Measurements from ENCODE around the gene BANP. TPM values are rescaled to one million over a fixed set of nuclear protein-coding genes. Genes with fewer than 3 reads are reported as not detected.
A peak's percentile ranks its signal among the peaks of the same experiment; 100 is the strongest.
"Not testable (repeated sequence)": the region's sequence is repeated elsewhere in the genome, so short reads cannot be mapped to it uniquely, and the experiment has no call there.

BANP gene
- total RNA-seq, 1 donor from 2014 or later, result 28.2 TPM

DNA sequence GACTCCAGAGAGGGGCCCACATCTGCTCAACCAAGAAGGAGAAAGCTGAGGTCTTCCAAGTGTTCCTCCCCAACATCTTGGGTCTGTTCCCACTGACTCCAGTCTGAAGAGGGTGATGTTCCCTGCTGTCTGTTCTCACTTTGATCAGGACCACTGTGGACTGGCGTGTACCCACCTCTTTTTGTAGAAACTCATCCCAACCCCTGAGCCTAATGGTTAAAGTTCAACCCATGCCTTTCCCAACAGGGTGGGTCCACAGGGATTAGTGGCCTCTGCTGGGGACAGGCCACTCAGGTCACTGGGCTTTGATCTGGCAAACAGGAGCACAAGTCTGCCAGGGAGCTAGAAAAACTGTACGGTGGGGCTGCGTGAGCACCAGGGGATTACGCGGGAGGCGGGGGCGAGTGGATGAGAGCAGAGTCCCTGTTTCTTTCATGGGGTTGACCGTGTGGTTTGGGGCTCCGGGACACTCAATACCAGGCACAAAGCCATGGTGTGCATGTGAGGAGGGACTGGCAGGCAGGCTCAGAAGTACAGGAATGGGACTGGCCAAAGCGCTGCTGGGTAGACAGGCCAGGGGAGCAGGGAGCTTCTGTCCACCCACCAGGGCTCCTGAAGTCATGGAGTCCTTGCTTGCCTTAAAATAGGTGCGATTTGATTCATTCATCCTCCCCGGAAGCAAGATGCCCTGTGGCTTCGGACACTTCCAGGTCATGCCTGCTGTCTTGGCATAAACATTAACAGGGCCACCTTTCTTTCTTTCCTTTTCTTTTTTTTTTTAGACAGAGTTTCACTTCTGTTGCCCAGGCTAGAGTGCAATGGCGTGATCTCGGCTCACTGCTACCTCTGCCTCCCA lies 14.6 kb upstream of the BANP start, which contains the start of gene CA5A:
CA5A (minus strand) TSS at position 155 of the 856 bp plus-strand sequence; CDS start at position 76, 79 bp downstream.
- Histone ChIP-seq H3K36me3 (ENCODE audit: control insufficient read depth in 3 of 3, insufficient read depth in 3 of 3, low read length in 3 of 3) (no peaks in the 10 kb centered on the region), H3K4me1 (ENCODE audit: control insufficient read depth in 3 of 3, insufficient read depth in 3 of 3, low read length in 3 of 3) (no peaks in the 10 kb centered on the region), H3K9me3 (ENCODE audit: control insufficient read depth in 3 of 3, low read length in 3 of 3) (no peaks in the 10 kb centered on the region), H3K4me3 (ENCODE audit: low read length in 3 of 3) (no peak within 1 kb of the TSS), H3K27me3 (ENCODE audit: control insufficient read depth in 3 of 3, insufficient read depth in 3 of 3, low read length in 3 of 3) (peaks cover 0 to 2% (median 0%) of the 10 kb centered on the region in 3 donors), H3K27ac (ENCODE audit: low read depth, low read length) (no peak within 1 kb of the TSS), H3K9ac (ENCODE audit: low read depth in 1 of 3, low read length in 3 of 3) (no peak within 1 kb of the TSS)

DNA sequence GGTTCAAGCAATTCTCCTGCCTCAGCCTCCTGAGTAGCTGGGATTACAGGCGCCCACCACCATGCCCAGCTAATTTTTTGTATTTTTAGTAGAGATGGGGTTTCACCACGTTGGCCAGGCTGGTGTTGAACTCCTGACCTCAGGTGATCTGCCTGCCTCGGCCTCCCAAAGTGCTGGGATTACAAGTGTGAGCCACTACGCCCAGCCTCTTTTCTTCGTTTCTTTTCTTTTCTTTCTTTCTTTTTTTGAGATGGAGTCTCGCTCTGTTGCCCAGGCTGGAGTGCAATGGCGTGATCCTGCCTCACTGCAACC lies 14.0 kb upstream of the BANP start:
- not testable (repeated sequence) for H3K27ac ChIP-seq (ENCODE audit: low read depth, low read length)

DNA sequence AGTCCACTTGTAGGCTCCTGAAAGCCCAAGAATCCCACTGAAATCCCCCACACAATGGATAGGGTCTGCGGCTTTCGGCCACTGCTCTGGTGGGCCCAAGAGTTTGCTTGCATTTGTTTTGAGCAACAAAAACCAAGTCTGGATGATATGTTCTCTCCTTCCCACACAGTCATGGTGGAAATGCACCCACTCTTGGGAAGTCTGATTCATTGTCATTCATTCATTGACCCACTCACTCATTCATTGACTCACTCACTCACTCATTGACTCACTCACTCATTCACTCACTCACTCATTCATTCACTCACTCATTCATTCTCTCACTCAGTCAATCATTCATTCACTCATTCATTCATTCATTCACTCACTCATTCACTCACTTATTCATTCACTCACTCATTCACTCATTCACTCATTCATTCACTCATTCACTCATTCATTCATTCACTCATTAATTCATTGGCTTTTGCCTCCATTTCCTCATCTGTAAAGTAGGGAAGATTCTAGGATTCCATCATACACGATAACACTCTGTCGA lies 12.8 kb upstream of the BANP start:
- Histone ChIP-seq H3K36me3 (ENCODE audit: control insufficient read depth in 3 of 3, insufficient read depth in 3 of 3, low read length in 3 of 3) (no peaks in the 10 kb centered on the region), H3K27me3 (ENCODE audit: control insufficient read depth in 3 of 3, insufficient read depth in 3 of 3, low read length in 3 of 3) (peaks cover 0 to 2% (median 0%) of the 10 kb centered on the region in 3 donors)

More for the DNA sequence above, 14.0 kb upstream of the BANP start:
- H3K36me3 ChIP-seq (ENCODE audit: control insufficient read depth in 3 of 3, insufficient read depth in 3 of 3, low read length in 3 of 3); H3K9me3 ChIP-seq (ENCODE audit: control insufficient read depth in 3 of 3, low read length in 3 of 3); H3K9ac ChIP-seq (ENCODE audit: low read depth in 1 of 3, low read length in 3 of 3); H3K4me3 ChIP-seq (ENCODE audit: low read length in 3 of 3); H3K4me1 ChIP-seq (ENCODE audit: control insufficient read depth in 3 of 3, insufficient read depth in 3 of 3, low read length in 3 of 3); H3K27me3 ChIP-seq (ENCODE audit: control insufficient read depth in 3 of 3, insufficient read depth in 3 of 3, low read length in 3 of 3): not testable (repeated sequence)

DNA sequence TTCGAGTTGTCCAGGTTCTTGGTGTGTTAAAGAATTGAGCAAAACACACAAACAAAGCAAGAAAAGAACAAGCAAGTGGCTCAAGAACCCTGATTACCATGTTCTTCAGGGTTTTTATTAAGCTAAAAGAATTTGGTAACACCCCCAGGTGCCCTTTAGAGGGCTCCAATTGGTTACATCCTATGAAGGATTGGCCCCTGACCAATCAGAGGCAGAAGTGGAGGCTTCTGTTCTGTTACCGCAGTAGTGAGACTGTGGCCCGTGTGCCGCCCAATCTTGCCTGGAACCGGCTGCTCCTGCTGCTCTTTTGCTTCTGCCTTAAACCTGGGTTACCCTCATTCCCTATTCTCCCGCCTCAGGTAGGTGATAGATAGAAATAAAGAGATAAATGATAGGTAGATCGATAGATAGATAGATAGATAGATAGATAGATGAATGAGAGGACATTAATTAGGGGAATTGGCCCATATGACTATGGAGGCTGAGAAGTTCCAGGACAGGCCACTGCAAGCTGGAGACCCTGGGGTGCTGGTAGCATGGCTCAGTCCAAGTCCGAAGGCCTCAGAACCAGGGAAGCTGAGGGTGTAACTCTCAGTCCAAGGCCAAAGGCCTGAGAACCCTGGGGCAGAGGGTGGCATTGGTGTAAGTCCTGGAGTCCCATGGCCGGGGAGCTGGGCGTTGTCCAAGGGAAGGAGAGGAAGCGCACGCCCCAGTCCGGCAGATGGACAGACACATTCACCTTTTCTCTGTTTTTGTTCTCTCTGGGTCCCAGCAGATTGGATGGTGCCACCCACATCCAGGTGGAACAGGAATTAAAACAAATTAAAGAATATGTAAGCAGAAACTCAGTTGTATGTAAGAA lies 11.4 kb upstream of the BANP start:
- peaks cover 0 to 2% (median 0%) of the 10 kb centered on the region in 3 donors for H3K27me3 ChIP-seq (ENCODE audit: control insufficient read depth in 3 of 3, insufficient read depth in 3 of 3, low read length in 3 of 3)
- no peak overlapping the region for H3K4me3 ChIP-seq (ENCODE audit: low read length in 3 of 3)
- no peak overlapping the region for H3K27ac ChIP-seq (ENCODE audit: low read depth, low read length)
- no peaks in the 10 kb centered on the region for H3K36me3 ChIP-seq (ENCODE audit: control insufficient read depth in 3 of 3, insufficient read depth in 3 of 3, low read length in 3 of 3)
- no peaks in the 10 kb centered on the region for H3K4me1 ChIP-seq (ENCODE audit: control insufficient read depth in 3 of 3, insufficient read depth in 3 of 3, low read length in 3 of 3)
- H3K9me3 ChIP-seq (ENCODE audit: control insufficient read depth in 3 of 3, low read length in 3 of 3), result no peaks in the 10 kb centered on the region
- H3K9ac ChIP-seq (ENCODE audit: low read depth in 1 of 3, low read length in 3 of 3), result no peak overlapping the region

More for the DNA sequence above, 12.8 kb upstream of the BANP start:
- Histone ChIP-seq H3K27ac (ENCODE audit: low read depth, low read length) (no peak overlapping the region), H3K4me1 (ENCODE audit: control insufficient read depth in 3 of 3, insufficient read depth in 3 of 3, low read length in 3 of 3) (no peaks in the 10 kb centered on the region), H3K9me3 (ENCODE audit: control insufficient read depth in 3 of 3, low read length in 3 of 3) (no peaks in the 10 kb centered on the region), H3K9ac (ENCODE audit: low read depth in 1 of 3, low read length in 3 of 3) (no peak overlapping the region), H3K4me3 (ENCODE audit: low read length in 3 of 3) (no peak overlapping the region)

DNA sequence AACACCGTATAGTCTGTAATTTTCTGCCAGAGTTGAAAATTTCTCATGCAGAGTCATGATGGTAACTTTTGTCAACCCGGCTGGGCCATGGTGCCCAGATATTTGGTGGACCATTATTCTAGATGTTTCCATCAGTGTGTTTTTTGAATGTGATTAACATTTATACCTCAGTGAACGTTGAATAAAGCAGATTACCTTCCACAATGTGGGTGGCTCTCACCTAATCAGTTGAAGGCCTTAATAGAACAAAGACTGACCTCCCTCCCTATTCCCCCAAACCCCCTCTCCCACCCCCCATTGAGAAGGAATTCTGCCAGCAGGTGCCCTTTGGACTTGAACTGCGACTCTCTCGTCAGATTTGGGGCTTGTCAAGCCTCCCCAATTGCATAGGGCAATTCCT lies 8.6 kb upstream of the BANP start:
- Histone ChIP-seq H3K27me3 (ENCODE audit: control insufficient read depth in 3 of 3, insufficient read depth in 3 of 3, low read length in 3 of 3) (peaks cover 0 to 10% (median 0%) of the 10 kb centered on the region in 3 donors), H3K9me3 (ENCODE audit: control insufficient read depth in 3 of 3, low read length in 3 of 3) (no peaks in the 10 kb centered on the region), H3K9ac (ENCODE audit: low read depth in 1 of 3, low read length in 3 of 3) (no peak overlapping the region), H3K27ac (ENCODE audit: low read depth, low read length) (no peak overlapping the region), H3K4me3 (ENCODE audit: low read length in 3 of 3) (no peak overlapping the region), H3K4me1 (ENCODE audit: control insufficient read depth in 3 of 3, insufficient read depth in 3 of 3, low read length in 3 of 3) (peaks cover 5 to 9% (median 7%) of the 10 kb centered on the region in 3 donors), H3K36me3 (ENCODE audit: control insufficient read depth in 3 of 3, insufficient read depth in 3 of 3, low read length in 3 of 3) (no peaks in the 10 kb centered on the region)

DNA sequence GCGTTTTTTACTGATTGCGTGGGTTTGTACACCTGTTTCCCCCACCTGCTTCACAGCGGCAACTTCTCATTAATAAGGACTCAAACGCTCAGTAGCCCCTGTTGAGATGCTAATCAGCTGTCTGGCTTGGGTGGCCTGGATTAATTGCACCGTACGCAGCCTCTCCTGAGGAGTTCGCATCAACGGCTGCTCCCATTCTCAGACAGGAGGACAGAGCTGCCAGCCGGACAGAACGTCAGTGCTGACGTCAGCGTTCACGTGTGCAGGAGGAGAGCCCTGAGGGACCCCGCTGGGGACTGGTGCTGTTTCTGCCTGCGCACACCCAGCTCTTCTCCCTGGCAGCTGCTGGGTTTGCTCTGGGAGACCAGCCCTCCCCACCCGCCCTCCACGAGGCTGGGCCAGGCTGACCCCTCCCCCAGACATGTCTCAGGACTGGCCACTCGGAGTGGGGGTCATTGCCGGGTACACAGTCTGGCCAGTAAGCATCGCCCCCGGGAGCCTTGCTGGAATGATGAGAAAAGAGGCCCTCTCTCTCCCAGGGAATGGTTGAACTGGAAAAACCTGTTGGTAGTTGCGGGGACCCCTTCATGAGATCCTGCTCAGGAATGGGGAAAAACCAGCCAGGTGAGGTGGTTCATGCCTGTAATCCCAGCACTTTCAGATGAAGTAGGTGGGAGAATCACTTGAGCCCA lies 5.7 kb upstream of the BANP start:
- Histone ChIP-seq H3K9ac (ENCODE audit: low read depth in 1 of 3, low read length in 3 of 3) (peak overlapping the region; percentile 59 to 75 (median 67)), H3K27ac (ENCODE audit: low read depth, low read length) (no peak overlapping the region), H3K4me1 (ENCODE audit: control insufficient read depth in 3 of 3, insufficient read depth in 3 of 3, low read length in 3 of 3) (peaks cover 7 to 9% (median 8%) of the 10 kb centered on the region in 3 donors), H3K36me3 (ENCODE audit: control insufficient read depth in 3 of 3, insufficient read depth in 3 of 3, low read length in 3 of 3) (no peaks in the 10 kb centered on the region), H3K9me3 (ENCODE audit: control insufficient read depth in 3 of 3, low read length in 3 of 3) (no peaks in the 10 kb centered on the region), H3K4me3 (ENCODE audit: low read length in 3 of 3) (peak overlapping the region; percentile 48 to 73 (median 70)), H3K27me3 (ENCODE audit: control insufficient read depth in 3 of 3, insufficient read depth in 3 of 3, low read length in 3 of 3) (peaks cover 0 to 10% (median 0%) of the 10 kb centered on the region in 3 donors)

DNA sequence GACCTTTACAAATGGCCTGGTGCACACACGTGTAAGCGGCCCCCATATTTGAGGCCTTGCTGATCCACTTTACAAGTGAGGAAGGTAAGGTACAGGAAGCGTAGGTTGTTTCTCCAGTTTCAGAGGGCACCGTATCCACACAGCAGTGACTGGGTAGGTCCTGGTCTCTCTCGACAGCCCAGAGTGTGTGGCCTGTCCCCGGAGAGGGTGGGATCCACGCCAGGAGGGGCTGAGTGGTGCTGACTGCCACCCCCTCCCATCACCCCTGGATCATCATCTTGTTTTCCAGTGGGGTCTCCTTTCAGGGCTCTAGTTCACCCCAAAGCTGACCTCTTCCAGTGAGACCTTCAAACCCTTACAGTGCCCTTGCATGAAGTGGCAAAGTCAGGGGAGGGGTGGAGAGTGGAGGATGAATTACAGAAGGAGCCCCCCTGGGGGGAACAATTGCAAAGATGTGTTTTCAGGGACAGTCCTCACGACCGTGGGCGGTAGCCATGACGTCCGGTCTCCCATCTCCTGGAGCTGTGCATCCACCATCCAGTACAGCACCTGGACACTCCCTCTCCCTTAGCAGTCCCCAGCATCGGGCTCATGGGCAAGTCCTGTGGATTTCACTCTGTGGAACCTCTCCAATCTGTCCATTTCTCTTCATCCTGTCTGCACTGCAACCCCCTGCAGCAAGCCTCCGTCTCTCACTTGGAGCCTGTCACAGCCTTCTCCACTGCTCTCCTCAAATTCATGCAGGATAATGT lies 4.5 kb upstream of the BANP start:
- no peak overlapping the region for H3K27ac ChIP-seq (ENCODE audit: low read depth, low read length)
- no peak overlapping the region for H3K4me3 ChIP-seq (ENCODE audit: low read length in 3 of 3)
- H3K9me3 ChIP-seq (ENCODE audit: control insufficient read depth in 3 of 3, low read length in 3 of 3), result no peaks in the 10 kb centered on the region
- peaks cover 0 to 10% (median 0%) of the 10 kb centered on the region in 3 donors for H3K27me3 ChIP-seq (ENCODE audit: control insufficient read depth in 3 of 3, insufficient read depth in 3 of 3, low read length in 3 of 3)
- H3K4me1 ChIP-seq (ENCODE audit: control insufficient read depth in 3 of 3, insufficient read depth in 3 of 3, low read length in 3 of 3), result peaks cover 7 to 9% (median 9%) of the 10 kb centered on the region in 3 donors
- H3K36me3 ChIP-seq (ENCODE audit: control insufficient read depth in 3 of 3, insufficient read depth in 3 of 3, low read length in 3 of 3), result no peaks in the 10 kb centered on the region
- H3K9ac ChIP-seq (ENCODE audit: low read depth in 1 of 3, low read length in 3 of 3), result no peak overlapping the region

DNA sequence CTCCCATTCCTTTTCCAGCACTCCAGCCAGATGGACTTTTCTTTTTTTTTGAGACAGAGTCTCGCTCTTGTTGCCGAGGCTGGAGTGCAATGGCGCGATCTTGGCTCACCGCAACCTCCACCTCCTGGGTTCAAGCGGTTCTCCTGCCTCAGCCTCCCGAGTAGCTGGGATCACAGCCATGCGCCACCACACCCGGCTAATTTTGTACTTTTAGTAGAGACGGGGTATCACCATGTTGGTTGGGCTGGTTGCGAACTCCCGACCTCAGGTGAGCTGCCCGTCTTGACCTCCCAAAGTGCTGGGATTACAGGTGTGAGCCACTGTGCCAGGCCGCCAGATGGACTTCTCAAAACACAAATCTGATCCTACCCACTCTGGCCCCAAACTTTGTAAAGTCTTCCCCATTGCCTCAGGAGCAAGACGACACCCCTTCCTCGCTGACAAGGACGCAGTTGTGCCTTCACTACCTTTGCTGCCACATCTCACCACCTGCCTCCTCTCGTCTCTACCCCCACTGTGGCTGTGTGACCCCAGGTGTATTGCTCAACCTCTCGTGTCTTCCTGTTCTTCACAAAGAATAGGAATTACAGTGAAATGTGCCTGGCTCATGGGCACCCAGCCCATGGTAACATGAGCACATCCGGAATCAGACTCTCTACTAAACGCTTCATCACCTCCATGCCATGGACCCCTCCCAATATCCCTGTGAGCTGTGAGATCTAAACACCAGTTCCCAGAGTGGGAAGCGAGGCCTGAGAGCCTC lies 3.7 kb upstream of the BANP start:
- Histone ChIP-seq H3K9ac (ENCODE audit: low read depth in 1 of 3, low read length in 3 of 3) (peak overlapping the region in 1 of 3 donors; percentile 16), H3K4me3 (ENCODE audit: low read length in 3 of 3) (no peak overlapping the region), H3K36me3 (ENCODE audit: control insufficient read depth in 3 of 3, insufficient read depth in 3 of 3, low read length in 3 of 3) (no peaks in the 10 kb centered on the region), H3K4me1 (ENCODE audit: control insufficient read depth in 3 of 3, insufficient read depth in 3 of 3, low read length in 3 of 3) (peaks cover 13 to 17% (median 16%) of the 10 kb centered on the region in 3 donors), H3K9me3 (ENCODE audit: control insufficient read depth in 3 of 3, low read length in 3 of 3) (no peaks in the 10 kb centered on the region), H3K27me3 (ENCODE audit: control insufficient read depth in 3 of 3, insufficient read depth in 3 of 3, low read length in 3 of 3) (peaks cover 0 to 10% (median 0%) of the 10 kb centered on the region in 3 donors), H3K27ac (ENCODE audit: low read depth, low read length) (no peak overlapping the region)
